Osteocyte (in vitro differentiated cells): ENCODE data around the gene SECISBP2. TPM values are rescaled to one million over a fixed set of nuclear protein-coding genes. Genes with fewer than 3 reads are reported as not detected.

ENCODE experiments used
- DNase-seq: peaks from one replicate; pipeline ENCODE4 v3.0.0; 2021; ENCODE audit warnings: mixed read lengths; ENCODE audit not compliant: unreplicated experiment; ENCODE audit errors: extremely low spot score
- H3K27ac Mint-ChIP-seq: one replicate; pipeline ENCODE4 v1.8.0; 2021; ENCODE audit warnings: mild to moderate bottlenecking, mixed read lengths; ENCODE audit not compliant: unreplicated experiment
- H3K27me3 Mint-ChIP-seq: one replicate; pipeline ENCODE4 v1.8.0; 2021; ENCODE audit warnings: mixed read lengths; ENCODE audit not compliant: unreplicated experiment
- H3K36me3 Mint-ChIP-seq: one replicate; pipeline ENCODE4 v1.8.0; 2021; ENCODE audit warnings: mixed read lengths; ENCODE audit not compliant: unreplicated experiment
- H3K4me1 Mint-ChIP-seq: one replicate; pipeline ENCODE4 v1.8.0; 2021; ENCODE audit warnings: mixed read lengths; ENCODE audit not compliant: unreplicated experiment
- H3K4me3 Mint-ChIP-seq: one replicate; pipeline ENCODE4 v1.8.0; 2021; ENCODE audit warnings: mild to moderate bottlenecking, moderate library complexity, mixed read lengths; ENCODE audit not compliant: unreplicated experiment
- H3K9me3 Mint-ChIP-seq: one replicate; pipeline ENCODE4 v1.8.0; 2021; ENCODE audit warnings: mixed read lengths; ENCODE audit not compliant: unreplicated experiment
- total RNA-seq: library from RNA; stranded (reverse); gene quantifications from 2 replicates; pipeline ENCODE4 v1.2.1, GENCODE V29; 2021
- TF ChIP-seq, protein P1 (sequence below): fragments of 200-600 bp; sonication (generic); IDR thresholded peaks from 2 replicates; pipeline ENCODE4 v1.5.0; 2021; ENCODE audit warnings: antibody characterized with exemption, mild to moderate bottlenecking, moderate library complexity

SECISBP2 gene
- total RNA-seq, 1 donor from 2014 or later, result 31.5 TPM

GRCh38 chr9:89349607-89350006 is 31.3 kb downstream of the SECISBP2 start:
- Mint-ChIP-seq H3K27ac (no peak overlapping the region), H3K4me3 (no peak overlapping the region), H3K36me3 (peaks cover 76% of the 10 kb centered on the region)

DNA sequence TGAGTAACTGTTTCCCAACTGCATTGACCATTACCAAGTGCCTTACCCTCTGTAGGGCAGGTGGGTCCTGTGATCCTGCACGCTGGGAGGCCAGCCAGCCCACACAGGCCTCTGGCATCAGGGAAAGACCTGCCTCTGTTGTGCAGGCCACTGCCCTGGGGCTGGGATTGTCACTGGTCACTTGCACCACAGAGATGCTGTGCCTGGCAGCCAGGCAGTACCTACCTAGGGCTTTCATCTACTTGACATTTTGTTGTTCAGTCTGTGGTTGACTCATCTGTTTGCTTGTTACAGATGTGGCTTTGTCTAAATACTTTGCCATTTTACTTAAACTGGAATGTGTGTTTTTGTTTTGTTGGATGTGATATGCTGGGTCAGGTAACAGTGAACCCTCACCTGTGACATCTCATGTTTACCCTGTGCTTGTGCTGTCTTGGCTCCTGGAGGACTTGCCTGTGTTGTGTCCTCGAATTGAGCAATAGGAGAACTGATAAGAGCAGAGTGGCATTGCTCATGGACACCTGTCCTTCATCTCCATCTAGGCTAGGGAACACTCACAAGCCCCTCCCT is 32.8 kb downstream of the SECISBP2 start:
- DNase-seq, result peak; percentile 59
- Mint-ChIP-seq H3K4me3 (no peak overlapping the region), H3K27ac (no peak overlapping the region), H3K36me3 (peaks cover 77% of the 10 kb centered on the region), H3K9me3 (no peaks in the 10 kb centered on the region), H3K4me1 (no peaks in the 10 kb centered on the region), H3K27me3 (no peaks in the 10 kb centered on the region)
- TF ChIP-seq, protein P1, sequence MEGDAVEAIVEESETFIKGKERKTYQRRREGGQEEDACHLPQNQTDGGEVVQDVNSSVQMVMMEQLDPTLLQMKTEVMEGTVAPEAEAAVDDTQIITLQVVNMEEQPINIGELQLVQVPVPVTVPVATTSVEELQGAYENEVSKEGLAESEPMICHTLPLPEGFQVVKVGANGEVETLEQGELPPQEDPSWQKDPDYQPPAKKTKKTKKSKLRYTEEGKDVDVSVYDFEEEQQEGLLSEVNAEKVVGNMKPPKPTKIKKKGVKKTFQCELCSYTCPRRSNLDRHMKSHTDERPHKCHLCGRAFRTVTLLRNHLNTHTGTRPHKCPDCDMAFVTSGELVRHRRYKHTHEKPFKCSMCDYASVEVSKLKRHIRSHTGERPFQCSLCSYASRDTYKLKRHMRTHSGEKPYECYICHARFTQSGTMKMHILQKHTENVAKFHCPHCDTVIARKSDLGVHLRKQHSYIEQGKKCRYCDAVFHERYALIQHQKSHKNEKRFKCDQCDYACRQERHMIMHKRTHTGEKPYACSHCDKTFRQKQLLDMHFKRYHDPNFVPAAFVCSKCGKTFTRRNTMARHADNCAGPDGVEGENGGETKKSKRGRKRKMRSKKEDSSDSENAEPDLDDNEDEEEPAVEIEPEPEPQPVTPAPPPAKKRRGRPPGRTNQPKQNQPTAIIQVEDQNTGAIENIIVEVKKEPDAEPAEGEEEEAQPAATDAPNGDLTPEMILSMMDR, result no peak

More at GRCh38 chr9:89349607-89350006, 31.3 kb downstream of the SECISBP2 start:
- H3K4me1 Mint-ChIP-seq, result no peaks in the 10 kb centered on the region
- TF ChIP-seq, protein P1, result no peak
- no peaks in the 10 kb centered on the region for H3K27me3 Mint-ChIP-seq
- DNase-seq, result peak; percentile 56
- H3K9me3 Mint-ChIP-seq, result no peaks in the 10 kb centered on the region

- Mint-ChIP-seq H3K4me3 (no peak overlapping the region), H3K36me3 (peaks cover 82% of the 10 kb centered on the region), H3K4me1 (no peaks in the 10 kb centered on the region), H3K9me3 (no peaks in the 10 kb centered on the region), H3K27me3 (no peaks in the 10 kb centered on the region), H3K27ac (no peak overlapping the region)
- TF ChIP-seq, protein P1, result no peak
- peak; percentile 70 for DNase-seq
These were observed 33.4 kb downstream of the SECISBP2 start for GRCh38 chr9:89351584-89352300.

DNA sequence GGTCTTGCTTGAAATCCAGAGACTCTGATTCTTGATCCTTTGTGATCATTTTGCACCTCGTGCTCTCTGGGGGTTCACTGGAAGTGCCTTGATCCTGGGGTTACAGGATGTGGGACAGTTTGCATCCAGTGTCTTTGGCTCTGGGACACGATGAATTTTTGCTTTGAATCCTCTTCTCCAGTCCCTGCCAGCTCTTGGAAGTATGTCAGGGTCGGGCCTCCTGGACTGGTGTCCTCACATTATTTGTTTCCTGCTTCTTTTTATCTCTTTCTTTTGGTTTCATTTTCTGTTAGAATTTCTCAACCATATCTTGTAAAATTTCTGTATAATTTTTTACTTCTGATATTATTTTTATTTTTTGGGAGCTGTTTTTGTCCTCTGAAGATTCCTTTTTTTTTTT is 34.2 kb downstream of the SECISBP2 start:
- Mint-ChIP-seq H3K9me3 (no peaks in the 10 kb centered on the region), H3K27ac (no peak overlapping the region), H3K27me3 (no peaks in the 10 kb centered on the region), H3K36me3 (peaks cover 81% of the 10 kb centered on the region), H3K4me3 (no peak overlapping the region), H3K4me1 (no peaks in the 10 kb centered on the region)
- TF ChIP-seq, protein P1, result no peak
- no peak for DNase-seq

- Mint-ChIP-seq H3K27ac (no peak overlapping the region), H3K9me3 (no peaks in the 10 kb centered on the region), H3K4me1 (no peaks in the 10 kb centered on the region), H3K36me3 (peaks cover 80% of the 10 kb centered on the region), H3K4me3 (no peak overlapping the region), H3K27me3 (no peaks in the 10 kb centered on the region)
- DNase-seq, result peak; percentile 70
- TF ChIP-seq, protein P1, result no peak
These were observed 34.8 kb downstream of the SECISBP2 start for GRCh38 chr9:89352874-89353649.
